ENCODE data around the gene NRCAM. TPM values are rescaled to one million over a fixed set of nuclear protein-coding genes. Genes with fewer than 3 reads are reported as not detected.

Gene NRCAM
- total and polyA plus RNA-seq, 2 of the 8 experiments (the other 6 are each of a cell fraction or from before 2014, with no cell fraction given) = 2.7 to 3.8 TPM

DNA sequence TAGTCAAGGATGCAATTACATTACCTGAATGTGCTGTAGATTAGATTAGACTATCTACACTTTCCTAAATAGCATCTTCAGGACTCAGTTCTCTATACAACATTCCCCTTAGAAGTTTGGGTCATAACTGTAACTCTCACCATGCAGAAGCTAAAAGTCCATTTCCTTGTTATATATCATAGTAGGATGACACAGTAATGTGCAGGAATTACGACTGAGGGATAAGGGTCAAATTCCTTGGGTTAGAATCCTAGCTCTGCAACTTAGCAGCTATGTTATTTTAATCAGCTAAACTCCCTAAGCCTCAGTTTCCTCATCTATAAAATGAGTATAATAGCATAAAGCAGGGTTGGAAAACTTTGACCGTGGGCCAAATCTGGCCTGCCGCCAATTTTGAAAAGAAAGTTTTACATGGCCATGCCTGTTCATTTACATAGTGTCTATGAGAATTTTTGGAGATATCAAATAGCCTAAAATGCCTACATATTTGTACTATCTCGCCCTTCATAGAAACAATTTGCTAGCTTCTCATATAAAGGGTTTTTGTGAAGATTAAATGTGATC, 14.8 kb downstream of the NRCAM start (continued):
- TF ChIP-seq TBP (IDR thresholded peaks at IDR 0.05; ENCODE audit: low read depth, low read length) (no peak), JUND (IDR thresholded peaks at IDR 0.05; ENCODE audit: low read length) (no peak), KDM1A (IDR thresholded peaks at IDR 0.05; ENCODE audit: borderline replicate concordance, low read length) (no peak)

Data from H1 (cell line).